ENCODE data around the gene ADIPOR2. TPM values are rescaled to one million over a fixed set of nuclear protein-coding genes. Genes with fewer than 3 reads are reported as not detected.
"Not testable (repeated sequence)": the region's sequence is repeated elsewhere in the genome, so short reads cannot be mapped to it uniquely, and the experiment has no call there.

The ADIPOR2 gene
- total RNA-seq, 1 donor from 2014 or later, result 32.5 TPM

- DNase-seq (no peak), ATAC-seq (peak; percentile 24)
- intact Hi-C loops (cut with micrococcal nuclease), result no loop called here
Observed at GRCh38 chr12:1696800-1697199, 5.9 kb downstream of the ADIPOR2 start.

- no peak for ATAC-seq
- intact Hi-C loops (cut with micrococcal nuclease), result no loop called here
- DNase-seq, result no peak
Observed at GRCh38 chr12:1697271-1697670, 6.4 kb downstream of the ADIPOR2 start.

- intact Hi-C loops (cut with micrococcal nuclease), result no loop called here
- no peak for ATAC-seq
- no peak for DNase-seq
Observed at GRCh38 chr12:1698720-1699119, 7.8 kb downstream of the ADIPOR2 start.

- DNase-seq, result no peak
- intact Hi-C loops (cut with micrococcal nuclease), result no loop called here
- no peak for ATAC-seq
Observed at GRCh38 chr12:1702713-1703112, 11.8 kb downstream of the ADIPOR2 start.

- ATAC-seq (no peak), DNase-seq (no peak)
- intact Hi-C loops (cut with micrococcal nuclease), result no loop called here
Observed at GRCh38 chr12:1703771-1704722, 13.2 kb downstream of the ADIPOR2 start.

GRCh38 chr12:1705774-1706631, 15.1 kb downstream of the ADIPOR2 start:
- intact Hi-C loops (cut with micrococcal nuclease), result no loop called here
- no peak for ATAC-seq
- no peak for DNase-seq

- DNase-seq (no peak), ATAC-seq (no peak)
- intact Hi-C loops (cut with micrococcal nuclease), result no loop called here
Observed at GRCh38 chr12:1706632-1706980, 15.7 kb downstream of the ADIPOR2 start.

GRCh38 chr12:1707051-1707450, 16.2 kb downstream of the ADIPOR2 start:
- intact Hi-C loops (cut with micrococcal nuclease), result no loop called here
- no peak for ATAC-seq
- no peak for DNase-seq

GRCh38 chr12:1709968-1710367, 19.1 kb downstream of the ADIPOR2 start:
- DNase-seq; intact Hi-C loops (cut with micrococcal nuclease); ATAC-seq: not testable (repeated sequence)

GRCh38 chr12:1710870-1711269, 20.0 kb downstream of the ADIPOR2 start:
- DNase-seq; intact Hi-C loops (cut with micrococcal nuclease); ATAC-seq: not testable (repeated sequence)

GRCh38 chr12:1711536-1712211, 20.8 kb downstream of the ADIPOR2 start:
- intact Hi-C loops (cut with micrococcal nuclease); DNase-seq: not testable (repeated sequence)
- peak; percentile 29 for ATAC-seq

- ATAC-seq, result not testable (repeated sequence)
Observed at GRCh38 chr12:1712305-1712704, 21.4 kb downstream of the ADIPOR2 start.

GRCh38 chr12:1712852-1713251, 22.0 kb downstream of the ADIPOR2 start:
- ATAC-seq; DNase-seq; intact Hi-C loops (cut with micrococcal nuclease): not testable (repeated sequence)

More at GRCh38 chr12:1712305-1712704, 21.4 kb downstream of the ADIPOR2 start:
- intact Hi-C loops (cut with micrococcal nuclease); DNase-seq: not testable (repeated sequence)

- DNase-seq; ATAC-seq; intact Hi-C loops (cut with micrococcal nuclease): not testable (repeated sequence)
Observed at GRCh38 chr12:1713783-1714348, 23.0 kb downstream of the ADIPOR2 start.

- DNase-seq; intact Hi-C loops (cut with micrococcal nuclease); ATAC-seq: not testable (repeated sequence)
Observed at GRCh38 chr12:1715459-1715858, 24.6 kb downstream of the ADIPOR2 start.

- no peak for ATAC-seq
- intact Hi-C loops (cut with micrococcal nuclease), result no loop called here
- DNase-seq, result no peak
Observed at GRCh38 chr12:1716215-1716862, 25.5 kb downstream of the ADIPOR2 start.

- DNase-seq, result no peak
- no peak for ATAC-seq
- intact Hi-C loops (cut with micrococcal nuclease), result no loop called here
Observed at GRCh38 chr12:1716911-1717310, 26.0 kb downstream of the ADIPOR2 start.

GRCh38 chr12:1719139-1719538, 28.3 kb downstream of the ADIPOR2 start:
- DNase-seq (no peak), ATAC-seq (peak; percentile 69)
- intact Hi-C loops (cut with micrococcal nuclease), result no loop called here

All from left ventricle myocardium superior (tissue), 1 donor.